CD8-positive, alpha-beta memory T cell (primary cell): ENCODE measurements around the gene WDR27. TPM values are rescaled to one million over a fixed set of nuclear protein-coding genes. Genes with fewer than 3 reads are reported as not detected.

Experiments used
- CTCF ChIA-PET: fragments of 350-600 bp; sonication (Branson Sonifier 250); formaldehyde crosslinking; loops from one replicate; lab custom pipeline; 2021; ENCODE audit warnings: antibody characterized with exemption; lab: Charles Lee
- POLR2A ChIA-PET: fragments of 350-600 bp; sonication (Branson Sonifier 250); formaldehyde crosslinking; loops from one replicate; lab custom pipeline; 2021; ENCODE audit warnings: antibody characterized with exemption; lab: Charles Lee
- DNase-seq, 5 donors: peaks; one replicate each; pipeline versions ENCODE4 v3.0.0 to v3.0.0-alpha.2; 2020 to 2022; ENCODE audit warnings: mixed read lengths in 1 of 5
- H3K27ac ChIP-seq: one replicate; pipeline ENCODE4 v1.7.0; 2013; ENCODE audit warnings: low read depth, mild to moderate bottlenecking, low read length, moderate library complexity
- H3K27me3 ChIP-seq: 2 replicates; pipeline ENCODE4 v1.7.0; 2013; ENCODE audit warnings: low read length, mild to moderate bottlenecking; ENCODE audit not compliant: insufficient read depth, poor library complexity, severe bottlenecking
- H3K36me3 ChIP-seq: 2 replicates; pipeline ENCODE4 v1.7.0; 2013; ENCODE audit warnings: mild to moderate bottlenecking, low read length, moderate library complexity; ENCODE audit not compliant: insufficient read depth
- H3K4me1 ChIP-seq: 2 replicates; pipeline ENCODE4 v1.7.0; 2013; ENCODE audit warnings: mild to moderate bottlenecking, low read length, moderate library complexity; ENCODE audit not compliant: insufficient read depth
- H3K4me3 ChIP-seq: 2 replicates; pipeline ENCODE4 v1.7.0; 2013; ENCODE audit warnings: mild to moderate bottlenecking, low read length
- H3K9me3 ChIP-seq: 2 replicates; pipeline ENCODE4 v1.7.0; 2013; ENCODE audit warnings: mild to moderate bottlenecking, low read length
- H3K27ac Mint-ChIP-seq, 8 donors: one replicate each; pipeline ENCODE4 v1.8.0; 2020 to 2021; ENCODE audit warnings: mixed read lengths in 8 of 8, mild to moderate bottlenecking in 6 of 8, inconsistent platforms in 3 of 8, moderate library complexity in 3 of 8
- H3K27me3 Mint-ChIP-seq, 2 donors: one replicate each; pipeline ENCODE4 v1.8.0; 2020 to 2021; ENCODE audit warnings: mixed read lengths in 2 of 2, mild to moderate bottlenecking in 1 of 2, moderate library complexity in 1 of 2
- H3K36me3 Mint-ChIP-seq, 3 donors: one replicate each; pipeline ENCODE4 v1.8.0; 2020 to 2021; ENCODE audit warnings: mixed read lengths in 3 of 3, inconsistent platforms in 1 of 3, mild to moderate bottlenecking in 1 of 3
- H3K4me1 Mint-ChIP-seq, 3 donors: one replicate each; pipeline ENCODE4 v1.8.0; 2020 to 2021; ENCODE audit warnings: mixed read lengths in 3 of 3, inconsistent platforms in 1 of 3, mild to moderate bottlenecking in 1 of 3
- H3K4me3 Mint-ChIP-seq, 7 donors: one replicate each; pipeline ENCODE4 v1.8.0; 2020 to 2021; ENCODE audit warnings: mixed read lengths in 7 of 7, mild to moderate bottlenecking in 6 of 7, moderate library complexity in 4 of 7, inconsistent platforms in 2 of 7
- H3K9me3 Mint-ChIP-seq, 5 donors: one replicate each; pipeline ENCODE4 v1.8.0; 2020 to 2022; ENCODE audit warnings: mixed read lengths in 5 of 5, mild to moderate bottlenecking in 3 of 5, moderate library complexity in 2 of 5, inconsistent platforms in 1 of 5
- polyA plus RNA-seq: library from polyadenylated mRNA; unstranded; fragments of 300-500 nt; fragmentation: Illumina TruSeq; gene quantifications from one replicate; pipeline ENCODE4 v1.2.3, GENCODE V29; 2021
- total RNA-seq, 2 experiments: library from RNA; stranded (reverse); gene quantifications; one replicate each; pipeline ENCODE4 v1.2.3, GENCODE V29; 2021

Gene WDR27
- 10 to 100 TPM; 24.5 to 29.4 TPM for total RNA-seq
- 7.4 TPM for polyA plus RNA-seq

DNA sequence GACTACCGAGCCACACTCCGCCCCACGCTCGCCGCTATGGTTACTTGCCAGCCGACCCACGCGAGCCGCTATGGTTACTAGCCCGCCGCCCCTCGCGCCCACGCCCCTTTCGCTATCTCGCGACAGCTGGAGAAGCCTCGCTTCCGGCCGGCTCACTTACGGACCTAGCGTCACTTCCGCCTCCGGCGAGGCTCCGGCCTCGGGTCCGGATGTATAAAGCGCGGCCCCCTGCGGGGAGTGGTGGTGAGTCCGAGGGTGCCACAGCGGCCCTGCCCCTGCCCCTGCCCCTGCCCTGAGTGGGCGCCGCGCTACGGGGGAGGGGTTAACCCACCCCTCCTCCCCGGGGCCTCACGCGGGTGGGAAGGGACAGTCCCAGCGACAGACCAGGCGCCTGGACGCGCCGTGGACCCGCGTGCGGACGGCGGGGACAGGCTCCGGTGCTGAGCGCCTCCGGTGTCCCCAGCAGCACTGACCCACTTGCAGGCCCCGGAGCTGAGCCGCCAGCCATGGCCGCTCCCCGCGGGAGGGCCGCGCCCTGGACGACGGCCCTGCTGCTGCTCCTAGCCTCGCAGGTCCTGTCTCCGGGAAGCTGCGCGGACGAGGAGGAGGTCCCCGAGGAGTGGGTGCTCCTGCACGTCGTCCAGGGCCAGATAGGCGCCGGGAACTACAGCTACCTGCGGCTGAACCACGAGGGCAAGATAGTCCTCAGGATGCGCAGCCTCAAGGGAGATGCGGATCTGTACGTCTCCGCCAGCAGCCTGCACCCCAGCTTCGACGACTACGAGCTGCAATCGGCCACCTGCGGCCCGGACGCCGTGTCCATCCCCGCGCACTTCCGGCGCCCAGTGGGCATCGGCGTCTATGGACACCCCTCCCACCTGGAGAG is at the start of gene WDR27, which contains the start of gene C6orf120:
Gene WDR27 (minus strand): TSS at position 76 of the 886 bp plus-strand sequence. CDS start 13,024 bp downstream, outside the sequence.
Gene C6orf120 (plus strand): TSS at position 173 of the 886 bp plus-strand sequence. CDS start 334 bp downstream, at position 507.
- Histone ChIP-seq H3K4me3 (peak within 1 kb of the TSS; percentile 95), H3K4me1 (peaks cover 46% of the 10 kb centered on the region), H3K9me3 (no peaks in the 10 kb centered on the region), H3K27ac (peak within 1 kb of the TSS; percentile 97), H3K36me3 (no peaks in the 10 kb centered on the region), H3K27me3 (no peaks in the 10 kb centered on the region)
- peak; percentile 95 to 98 (median 96) for DNase-seq
- Mint-ChIP-seq H3K9me3 (no peaks in the 10 kb centered on the region), H3K27me3 (peaks cover 0 to 2% of the 10 kb centered on the region in 2 donors), H3K4me1 (peaks cover 49 to 58% (median 55%) of the 10 kb centered on the region in 3 donors), H3K27ac (peak within 1 kb of the TSS; percentile 94 to 97 (median 96)), H3K4me3 (peak within 1 kb of the TSS; percentile 88 to 96 (median 93)), H3K36me3 (peaks cover 0 to 35% (median 2%) of the 10 kb centered on the region in 3 donors)
- ChIA-PET POLR2A (interaction anchor here (0.7 to 4.6 kb wide), 8 partner anchors 16 to 882 kb away, joined by 3 to 69 read pairs (median 6); partner anchors contain the start of genes DYNLT2, ERMARD, PDCD2 and PHF10), CTCF (interaction anchor here (0.9 to 1.9 kb wide), 5 partner anchors 9 to 851 kb away, joined by 3 to 12 read pairs (median 4); partner anchors contain the start of gene PSMB1)

DNA sequence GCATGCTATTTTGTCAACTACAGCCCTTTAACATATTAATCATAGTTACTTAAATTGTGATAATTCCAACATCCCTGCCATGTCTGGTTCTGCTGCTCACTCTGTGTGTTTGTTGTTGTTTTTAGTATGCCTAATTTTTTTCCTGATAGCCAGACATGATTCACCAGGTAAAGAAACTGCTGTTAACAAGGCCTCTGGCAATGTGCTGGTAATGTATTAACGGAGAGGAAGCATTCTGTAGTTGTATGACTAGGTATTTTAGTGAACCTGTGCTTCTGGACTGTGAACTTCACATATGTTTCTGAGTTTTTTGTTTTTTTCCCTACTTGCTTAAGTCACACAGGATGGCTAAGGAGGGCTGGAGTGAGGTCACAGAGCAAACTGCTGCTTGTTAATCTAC is 44.7 kb upstream of the WDR27 start:
- Mint-ChIP-seq H3K9me3 (peaks cover 0 to 13% (median 4%) of the 10 kb centered on the region in 5 donors), H3K27ac (no peak overlapping the region), H3K27me3 (peaks cover 0 to 3% of the 10 kb centered on the region in 2 donors), H3K4me3 (no peak overlapping the region), H3K36me3 (peaks cover 0 to 7% (median 6%) of the 10 kb centered on the region in 3 donors), H3K4me1 (peaks cover 20 to 23% (median 21%) of the 10 kb centered on the region in 3 donors)
- H3K4me1 ChIP-seq, result peaks cover 14% of the 10 kb centered on the region
- H3K4me3 ChIP-seq, result no peak overlapping the region
- no peaks in the 10 kb centered on the region for H3K27me3 ChIP-seq
- H3K36me3 ChIP-seq, result no peaks in the 10 kb centered on the region
- CTCF ChIA-PET, result no interaction called here
- no peak overlapping the region for H3K27ac ChIP-seq
- H3K9me3 ChIP-seq, result no peaks in the 10 kb centered on the region
- no peak for DNase-seq
- POLR2A ChIA-PET, result no interaction called here

DNA sequence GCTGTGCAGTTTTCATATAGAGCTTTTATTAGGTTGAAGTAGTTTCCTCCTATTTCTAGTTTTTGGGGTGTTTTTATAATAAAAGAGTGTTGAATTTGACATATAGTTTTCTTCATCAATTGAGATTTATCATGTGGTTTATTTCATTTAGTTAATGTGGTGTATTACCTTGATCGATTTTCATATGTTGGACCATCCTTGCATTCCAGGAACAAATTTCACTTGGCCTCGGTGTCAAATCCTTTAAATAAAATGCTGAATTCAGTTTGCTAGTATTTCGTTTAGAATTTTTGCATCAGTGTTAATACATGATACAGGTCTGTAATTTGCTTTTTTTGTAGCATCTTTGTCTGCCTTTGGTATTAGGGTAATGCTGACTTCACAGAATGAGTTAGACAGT is 43.6 kb upstream of the WDR27 start:
- Histone ChIP-seq H3K27me3 (no peaks in the 10 kb centered on the region), H3K27ac (no peak overlapping the region), H3K4me1 (peaks cover 10% of the 10 kb centered on the region), H3K36me3 (no peaks in the 10 kb centered on the region), H3K9me3 (no peaks in the 10 kb centered on the region), H3K4me3 (no peak overlapping the region)
- peaks cover 0 to 6% (median 0%) of the 10 kb centered on the region in 3 donors for H3K36me3 Mint-ChIP-seq
- H3K4me3 Mint-ChIP-seq, result no peak overlapping the region
- CTCF ChIA-PET, result interaction anchor here (1.1 kb wide), 1 partner anchor 18 kb away, joined by 3 read pairs; no protein-coding TSS in a partner anchor
- no peak overlapping the region for H3K27ac Mint-ChIP-seq
- no peak for DNase-seq
- H3K4me1 Mint-ChIP-seq, result peaks cover 10 to 12% (median 11%) of the 10 kb centered on the region in 3 donors
- H3K9me3 Mint-ChIP-seq, result peaks cover 0 to 13% (median 4%) of the 10 kb centered on the region in 5 donors
- POLR2A ChIA-PET, result no interaction called here
- peaks cover 0 to 3% of the 10 kb centered on the region in 2 donors for H3K27me3 Mint-ChIP-seq

DNA sequence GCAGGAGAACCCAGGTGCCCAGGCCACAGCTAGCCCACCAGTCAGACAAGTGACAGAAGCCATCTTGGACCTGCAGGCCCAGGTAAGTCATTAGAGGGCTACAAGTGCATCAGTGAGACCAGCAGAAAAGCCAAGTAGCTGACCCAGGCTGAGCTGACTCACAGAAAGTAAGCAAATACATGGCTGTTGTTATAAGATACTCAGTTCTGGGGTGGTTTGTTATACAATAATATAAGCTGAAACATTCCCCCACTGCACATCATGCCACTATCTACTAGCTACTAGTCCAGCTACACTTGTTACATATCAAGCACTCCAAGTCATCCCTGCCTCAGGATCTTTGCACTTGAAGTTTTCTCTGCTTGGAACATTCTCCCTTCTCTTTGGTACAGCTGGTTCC is 39.5 kb upstream of the WDR27 start:
- CTCF ChIA-PET, result interaction anchor here (1.1 kb wide), 1 partner anchor 12 kb away, joined by 3 read pairs; no protein-coding TSS in a partner anchor
- Mint-ChIP-seq H3K27me3 (peaks cover 6 to 15% of the 10 kb centered on the region in 2 donors), H3K9me3 (peaks cover 0 to 11% (median 4%) of the 10 kb centered on the region in 5 donors), H3K27ac (no peak overlapping the region), H3K36me3 (no peaks in the 10 kb centered on the region), H3K4me3 (no peak overlapping the region), H3K4me1 (no peaks in the 10 kb centered on the region)
- POLR2A ChIA-PET, result no interaction called here
- no peaks in the 10 kb centered on the region for H3K27me3 ChIP-seq
- DNase-seq, result no peak
- H3K36me3 ChIP-seq, result no peaks in the 10 kb centered on the region
- no peak overlapping the region for H3K27ac ChIP-seq
- no peak overlapping the region for H3K4me3 ChIP-seq
- no peaks in the 10 kb centered on the region for H3K4me1 ChIP-seq
- H3K9me3 ChIP-seq, result no peaks in the 10 kb centered on the region

DNA sequence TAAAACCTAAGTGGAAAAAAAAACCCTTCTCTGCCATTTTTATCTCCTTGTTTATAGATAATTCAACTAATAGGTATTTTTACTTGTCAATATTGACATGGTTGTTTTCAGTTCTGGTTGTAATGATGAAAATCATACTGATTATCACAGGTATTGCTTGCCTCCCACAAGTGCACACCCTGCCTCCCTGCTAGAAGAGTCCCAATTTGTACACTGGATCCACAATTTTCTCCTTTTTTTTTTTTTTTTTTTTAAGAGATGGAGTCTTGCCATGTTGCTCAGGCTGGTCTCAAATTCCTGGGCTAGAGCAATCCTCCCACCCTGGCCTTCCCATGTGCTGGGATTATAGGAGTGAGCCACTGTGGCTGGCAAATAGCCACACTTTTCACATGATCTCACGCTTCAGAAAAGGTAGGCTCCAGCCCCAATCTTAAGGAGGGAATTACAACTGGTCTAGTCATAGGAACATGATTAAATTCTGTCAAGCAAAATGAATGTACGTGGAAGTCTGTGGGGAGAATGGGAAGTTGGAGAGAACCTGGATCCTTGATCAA is 37.2 kb upstream of the WDR27 start:
- no peaks in the 10 kb centered on the region for H3K27me3 ChIP-seq
- ChIA-PET POLR2A (interaction anchor here (1.0 kb wide), 1 partner anchor 14 kb away, joined by 5 read pairs; no protein-coding TSS in a partner anchor), CTCF (no interaction called here)
- H3K4me3 Mint-ChIP-seq, result no peak overlapping the region
- no peak overlapping the region for H3K4me3 ChIP-seq
- H3K27ac Mint-ChIP-seq, result peak overlapping the region in 1 of 8 donors; percentile 16
- no peak overlapping the region for H3K27ac ChIP-seq
- no peaks in the 10 kb centered on the region for H3K36me3 Mint-ChIP-seq
- no peaks in the 10 kb centered on the region for H3K9me3 Mint-ChIP-seq
- no peaks in the 10 kb centered on the region for H3K36me3 ChIP-seq
- DNase-seq, result no peak
- H3K9me3 ChIP-seq, result no peaks in the 10 kb centered on the region
- no peaks in the 10 kb centered on the region for H3K4me1 Mint-ChIP-seq
- no peaks in the 10 kb centered on the region for H3K4me1 ChIP-seq
- peaks cover 6 to 20% of the 10 kb centered on the region in 2 donors for H3K27me3 Mint-ChIP-seq

DNA sequence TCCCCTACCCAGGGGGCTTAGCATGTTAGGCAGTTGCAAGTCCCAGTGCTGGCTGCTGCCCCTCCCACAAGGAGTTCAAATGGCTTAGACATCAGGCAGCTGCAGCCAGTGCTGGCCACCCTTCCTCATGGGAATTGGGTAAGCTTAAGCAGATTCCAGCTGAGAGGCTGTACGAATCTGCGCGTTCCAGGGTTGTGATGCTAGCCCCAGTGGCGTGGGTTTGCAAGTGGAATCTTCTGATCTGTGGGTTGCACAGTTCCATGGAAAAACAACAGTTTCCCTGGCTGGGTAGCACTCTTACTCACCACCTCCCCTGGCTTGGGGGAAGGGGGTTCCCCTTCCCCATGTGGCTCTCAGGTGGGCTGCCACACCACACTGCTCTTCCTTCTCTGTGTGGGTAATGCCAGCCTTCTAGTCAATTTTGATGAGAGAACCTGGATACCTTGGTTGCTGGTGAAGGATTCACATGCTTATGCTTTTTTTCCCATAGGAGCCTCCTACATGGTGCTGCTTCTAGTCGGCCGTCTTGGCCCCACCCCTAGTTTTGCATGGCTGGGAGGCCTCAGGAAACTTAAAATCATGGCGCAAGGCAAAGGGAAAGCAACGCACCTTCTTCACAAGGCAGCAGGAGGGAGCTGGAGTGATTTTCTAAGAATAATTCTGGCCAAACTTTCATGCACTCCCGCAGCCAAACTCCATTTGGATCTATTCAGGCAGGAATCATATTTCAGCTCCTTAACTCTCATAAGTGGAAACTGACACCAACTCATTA is 36.6 kb upstream of the WDR27 start:
- H3K27ac ChIP-seq, result no peak overlapping the region
- no peak for DNase-seq
- peak overlapping the region in 1 of 8 donors; percentile 14 for H3K27ac Mint-ChIP-seq
- H3K9me3 Mint-ChIP-seq, result no peaks in the 10 kb centered on the region
- H3K36me3 Mint-ChIP-seq, result no peaks in the 10 kb centered on the region
- H3K4me1 Mint-ChIP-seq, result no peaks in the 10 kb centered on the region
- ChIA-PET CTCF (no interaction called here), POLR2A (interaction anchor here (1.0 kb wide), 1 partner anchor 13 kb away, joined by 5 read pairs; no protein-coding TSS in a partner anchor)
- H3K27me3 Mint-ChIP-seq, result peaks cover 6 to 20% of the 10 kb centered on the region in 2 donors
- no peaks in the 10 kb centered on the region for H3K9me3 ChIP-seq
- H3K27me3 ChIP-seq, result no peaks in the 10 kb centered on the region
- no peak overlapping the region for H3K4me3 ChIP-seq
- no peaks in the 10 kb centered on the region for H3K4me1 ChIP-seq
- no peaks in the 10 kb centered on the region for H3K36me3 ChIP-seq
- no peak overlapping the region for H3K4me3 Mint-ChIP-seq

DNA sequence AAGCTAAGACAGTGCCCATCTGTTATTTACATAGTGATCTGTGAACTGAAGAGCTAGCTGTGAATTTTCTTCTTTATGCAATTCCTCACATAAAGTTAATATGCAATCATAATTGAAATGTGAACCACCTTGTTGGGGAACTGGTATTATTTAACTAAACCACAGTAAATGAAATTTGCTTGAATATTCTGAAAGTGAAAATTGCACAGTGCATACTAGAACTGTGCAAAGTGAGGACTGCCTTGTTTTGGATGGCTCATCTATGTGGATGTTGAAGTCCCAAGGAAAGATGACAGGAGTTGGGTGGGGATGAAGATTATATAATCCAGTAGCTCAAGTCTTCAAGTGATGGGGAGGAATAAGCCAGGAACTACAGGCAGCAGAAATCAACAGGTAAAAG is 28.1 kb upstream of the WDR27 start:
- no peak overlapping the region for H3K27ac Mint-ChIP-seq
- no peak for DNase-seq
- H3K9me3 Mint-ChIP-seq, result no peaks in the 10 kb centered on the region
- H3K4me3 Mint-ChIP-seq, result no peak overlapping the region
- no peaks in the 10 kb centered on the region for H3K36me3 ChIP-seq
- ChIA-PET POLR2A (no interaction called here), CTCF (no interaction called here)
- peaks cover 0 to 2% (median 0%) of the 10 kb centered on the region in 3 donors for H3K36me3 Mint-ChIP-seq
- no peak overlapping the region for H3K4me3 ChIP-seq
- peaks cover 8 to 18% (median 11%) of the 10 kb centered on the region in 3 donors for H3K4me1 Mint-ChIP-seq
- peaks cover 4 to 6% of the 10 kb centered on the region in 2 donors for H3K27me3 Mint-ChIP-seq
- no peaks in the 10 kb centered on the region for H3K9me3 ChIP-seq
- H3K27me3 ChIP-seq, result no peaks in the 10 kb centered on the region
- H3K4me1 ChIP-seq, result peaks cover 7% of the 10 kb centered on the region
- no peak overlapping the region for H3K27ac ChIP-seq
